Left lung (tissue), 10 donors: ENCODE data around the gene CCDC102A. TPM values are rescaled to one million over a fixed set of nuclear protein-coding genes. Genes with fewer than 3 reads are reported as not detected.
A peak's percentile ranks its signal among the peaks of the same experiment; 100 is the strongest.

ENCODE experiments used
- ATAC-seq: fragments of 200-7000 bp; cut with Tn5 transposase; one replicate; pipeline ENCODE4 v1.9.1; 2020; ENCODE audit warnings: moderate library complexity
- DNase-seq, 4 donors: peaks; one replicate each; pipeline ENCODE4 v3.0.0-alpha.2; 2013 to 2020
- H3K27ac ChIP-seq, 2 donors: fragments of 200-600 bp; sonication (generic) in 1 of 2; one replicate each; pipeline versions ENCODE4 v1.5.0 to v1.8.0; 2020 to 2021
- H3K27me3 ChIP-seq, 2 donors: fragments of 200-600 bp; sonication (generic) in 1 of 2; one replicate each; pipeline versions ENCODE4 v1.5.0 to v1.8.0; 2020 to 2021
- H3K36me3 ChIP-seq, 2 donors: fragments of 200-600 bp; sonication (generic) in 1 of 2; one replicate each; pipeline versions ENCODE4 v1.5.0 to v1.8.0; 2020 to 2021
- H3K4me1 ChIP-seq, 2 donors: fragments of 200-600 bp; one replicate each; pipeline ENCODE4 v1.8.0; 2021
- H3K4me3 ChIP-seq, 2 donors: fragments of 200-600 bp; sonication (generic) in 1 of 2; one replicate each; pipeline versions ENCODE4 v1.5.0 to v1.8.0; 2020 to 2021; ENCODE audit warnings: mild to moderate bottlenecking in 1 of 2
- H3K9me3 ChIP-seq, 2 donors: fragments of 200-600 bp; sonication (generic) in 1 of 2; one replicate each; pipeline versions ENCODE4 v1.5.0 to v1.8.0; 2020 to 2021
- CTCF ChIP-seq, 2 donors: fragments of 200-600 bp; sonication (generic) in 1 of 2; IDR thresholded peaks; one replicate each; pipeline versions ENCODE4 v1.5.0 to v1.8.0; 2021; ENCODE audit warnings: antibody characterized with exemption in 2 of 2
- intact Hi-C, 2 donors: fragments of 100-400 bp; cut with DNase I; formaldehyde crosslinking; loops; one replicate each; pipeline versions ENCODE4 v1.11.2 to v1.14.2; 2022
- polyA plus RNA-seq, 6 donors: library from polyadenylated mRNA; unstranded; fragments of 120-200 nt; gene quantifications; one replicate each; pipeline ENCODE4 v1.2.1, GENCODE V29; 2013; ENCODE audit not compliant: insufficient read length in 6 of 6
- total RNA-seq, 2 donors: library from RNA; stranded (reverse); fragmentation: NEBNext Ultra II Directional; extraction: Animal tissue kit (Norgen Biotek cat#: 25700); gene quantifications; one replicate each; pipeline ENCODE4 v1.2.1, GENCODE V29; 2021
- donor health status: DM: no; HTN: yes; CAD: no.
- donor health status: DM: no; HTN: no; CAD: no.

The CCDC102A gene
- total and polyA plus RNA-seq, 8 donors: 5.2 to 18.4 (median 13.0) TPM

GRCh38 chr16:57538235-57538721, 1.9 kb upstream of the CCDC102A start:
- no peak for ATAC-seq

GRCh38 chr16:57537581-57538234, 1.3 kb upstream of the CCDC102A start:
- ATAC-seq (no peak), DNase-seq (no peak)
- intact Hi-C loops: no loop called here
- Histone ChIP-seq H3K27me3 (peaks cover 0 to 80% of the 10 kb centered on the region in 2 donors), H3K4me1 (peaks cover 17 to 54% of the 10 kb centered on the region in 2 donors), H3K9me3 (no peaks in the 10 kb centered on the region), H3K36me3 (no peaks in the 10 kb centered on the region), H3K27ac (peak overlapping the region in 1 of 2 donors; percentile 86), H3K4me3 (no peak overlapping the region)
- TF ChIP-seq CTCF (IDR thresholded peaks at IDR 0.05): no peak

More at GRCh38 chr16:57538235-57538721, 1.9 kb upstream of the CCDC102A start:
- H3K36me3 ChIP-seq: no peaks in the 10 kb centered on the region
- intact Hi-C loops: no loop called here
- H3K27ac ChIP-seq: no peak overlapping the region
- no peak for DNase-seq
- H3K9me3 ChIP-seq: no peaks in the 10 kb centered on the region
- H3K4me3 ChIP-seq: no peak overlapping the region
- H3K27me3 ChIP-seq: peaks cover 0 to 80% of the 10 kb centered on the region in 2 donors
- peaks cover 12 to 55% of the 10 kb centered on the region in 2 donors for H3K4me1 ChIP-seq
- no peak for TF ChIP-seq CTCF (IDR thresholded peaks at IDR 0.05)

- intact Hi-C loops: no loop called here
- Histone ChIP-seq H3K4me3 (peak overlapping the region; percentile 59 to 63), H3K9me3 (no peaks in the 10 kb centered on the region), H3K4me1 (peaks cover 17 to 49% of the 10 kb centered on the region in 2 donors), H3K27me3 (peaks cover 0 to 80% of the 10 kb centered on the region in 2 donors), H3K27ac (peak overlapping the region; percentile 84 to 86), H3K36me3 (no peaks in the 10 kb centered on the region)
- ATAC-seq (no peak), DNase-seq (no peak)
- TF ChIP-seq CTCF (IDR thresholded peaks at IDR 0.05): no peak
These were observed 779 bp upstream of the CCDC102A start for GRCh38 chr16:57537194-57537505.

- peaks cover 17 to 53% of the 10 kb centered on the region in 2 donors for H3K4me1 ChIP-seq
- H3K4me3 ChIP-seq: peak overlapping the region; percentile 59 to 63
- intact Hi-C loops: no loop called here
These were observed 578 bp downstream of the CCDC102A start for GRCh38 chr16:57535680-57536305.

More at GRCh38 chr16:57535680-57536305, 578 bp downstream of the CCDC102A start:
- DNase-seq: peak; percentile 89 to 96 (median 94)
- ATAC-seq: peak; percentile 93
- Histone ChIP-seq H3K27me3 (peaks cover 0 to 71% of the 10 kb centered on the region in 2 donors), H3K27ac (peak overlapping the region; percentile 84 to 86), H3K9me3 (no peaks in the 10 kb centered on the region), H3K36me3 (no peaks in the 10 kb centered on the region)
- peak in 1 of 2 donors; percentile 32 for TF ChIP-seq CTCF (IDR thresholded peaks at IDR 0.05)
